Stimulated activated CD8-positive, alpha-beta memory T cell treated with anti-CD3 and anti-CD28 coated beads, Interleukin-2, amount 100 ng/mL, for 1 hour (primary cell): ENCODE measurements around the gene UVRAG.
"Not testable (repeated sequence)": the region's sequence is repeated elsewhere in the genome, so short reads cannot be mapped to it uniquely, and the experiment has no call there.

Experiments
- DNase-seq, 2 donors: peaks; one replicate each; pipeline ENCODE4 v3.0.0-alpha.2; 2020; ENCODE audit warnings: low read depth in 2 of 2

Gene UVRAG

DNA sequence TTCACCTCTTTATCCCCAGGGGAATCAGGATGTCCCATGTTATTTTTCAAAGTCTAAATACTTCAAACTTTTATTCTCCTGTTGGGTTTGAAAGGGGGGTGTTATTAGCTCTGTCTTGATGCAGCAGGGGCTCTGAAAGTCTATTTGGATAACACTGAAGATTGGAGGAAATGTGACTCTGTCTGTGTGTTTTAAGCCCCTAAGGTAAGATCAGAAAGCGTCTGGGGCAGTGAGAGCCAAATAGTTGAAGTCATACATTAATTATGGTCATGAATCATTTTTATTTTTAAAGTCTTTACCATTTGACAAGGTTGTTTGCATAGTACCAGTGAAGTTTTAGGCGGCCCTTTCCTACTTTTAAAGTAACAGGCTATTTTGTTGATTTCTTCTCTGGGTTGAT is 139.0 kb downstream of the UVRAG start:
- no peak for DNase-seq

DNA sequence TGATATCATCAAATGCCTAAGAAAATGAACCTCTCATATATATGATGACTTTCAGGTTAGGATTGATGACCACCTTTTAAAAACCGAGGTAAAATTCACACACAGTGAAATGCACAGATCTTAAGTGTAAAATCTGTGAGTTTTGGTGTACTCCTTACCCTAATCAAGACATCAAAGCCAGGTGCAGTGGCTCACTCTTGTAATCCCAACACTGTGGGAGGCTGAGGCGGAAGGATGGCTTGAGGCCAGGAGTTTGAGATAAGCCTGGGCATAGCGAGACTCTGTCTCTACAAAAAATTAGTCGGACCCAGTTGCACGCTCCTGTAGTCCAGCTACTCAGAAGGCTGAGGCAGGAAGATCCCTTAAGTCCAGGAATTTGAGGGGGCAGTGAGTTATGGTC is 140.4 kb downstream of the UVRAG start:
- no peak for DNase-seq

DNA sequence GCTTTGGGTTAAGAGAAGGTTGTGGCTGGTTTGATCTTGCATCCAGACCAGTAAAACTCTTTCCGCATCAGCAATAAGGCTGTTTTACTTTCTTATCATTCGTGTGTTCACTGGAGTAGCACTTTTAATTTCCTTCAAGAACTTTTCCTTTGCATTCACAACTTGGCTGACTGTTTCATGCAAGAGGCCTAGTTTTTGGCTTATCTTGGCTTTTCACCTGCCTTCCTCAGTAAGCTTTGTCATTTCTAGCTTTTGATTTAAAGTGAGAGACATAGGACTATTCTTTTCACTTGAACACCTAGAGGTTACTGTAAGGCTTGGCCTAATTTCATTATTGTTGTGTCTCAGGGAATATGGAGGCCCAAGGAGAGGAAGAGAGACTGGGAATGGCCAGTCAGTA is 144.5 kb downstream of the UVRAG start:
- DNase-seq: no peak

DNA sequence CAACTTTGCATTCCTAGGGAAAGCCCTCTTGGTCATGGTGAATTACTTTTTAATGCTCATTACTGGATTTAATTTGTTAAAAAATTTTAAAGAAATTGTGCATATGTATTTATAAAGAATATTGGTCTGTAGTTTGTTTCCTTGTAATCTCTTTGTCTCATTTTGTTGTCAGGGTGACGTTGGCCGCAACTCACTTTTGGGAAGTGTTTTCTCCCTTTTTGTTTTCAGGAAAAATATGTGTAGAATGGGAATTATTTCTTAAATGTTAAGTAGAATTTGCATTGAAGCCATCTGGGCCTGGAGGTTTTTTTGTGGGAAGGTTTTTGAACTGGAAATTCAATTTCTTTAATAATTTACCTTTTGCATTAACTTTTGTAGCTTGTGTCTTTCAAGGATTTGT is 149.1 kb downstream of the UVRAG start:
- DNase-seq: no peak

DNA sequence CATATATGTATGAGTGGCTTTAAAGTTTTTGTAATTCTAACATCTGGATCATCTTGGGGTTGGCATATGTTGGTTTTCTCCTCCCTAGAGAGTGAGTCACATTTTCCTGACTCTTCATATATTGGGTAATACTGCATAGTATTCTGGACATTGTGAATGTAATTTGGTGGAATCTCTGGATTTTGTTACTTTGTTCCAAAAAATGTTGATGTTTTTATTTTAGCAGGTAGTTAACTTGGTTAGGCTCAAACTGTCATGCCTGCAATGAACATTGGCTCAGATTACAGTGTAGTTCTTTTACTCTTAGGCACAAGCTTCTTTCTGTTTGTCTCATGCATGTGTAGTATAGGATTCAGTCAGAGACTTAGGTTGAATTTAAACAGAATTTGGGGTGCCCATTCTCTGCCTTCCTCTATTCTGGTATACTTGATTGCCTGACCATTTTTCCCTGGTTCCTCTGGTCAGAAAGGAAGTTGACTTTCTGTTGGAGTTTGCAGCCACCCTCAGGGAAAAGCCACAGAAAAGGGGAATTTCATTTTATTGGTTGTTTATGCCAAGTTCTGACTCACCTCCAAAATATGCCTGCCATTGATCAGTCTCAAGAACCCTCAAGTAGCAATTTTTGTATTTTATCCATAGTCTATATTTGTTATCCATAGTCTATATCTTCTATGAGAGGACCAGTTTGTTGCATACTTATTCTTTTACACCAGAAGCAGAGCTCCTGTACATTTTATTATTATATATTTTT is 151.7 kb downstream of the UVRAG start:
- no peak for DNase-seq

DNA sequence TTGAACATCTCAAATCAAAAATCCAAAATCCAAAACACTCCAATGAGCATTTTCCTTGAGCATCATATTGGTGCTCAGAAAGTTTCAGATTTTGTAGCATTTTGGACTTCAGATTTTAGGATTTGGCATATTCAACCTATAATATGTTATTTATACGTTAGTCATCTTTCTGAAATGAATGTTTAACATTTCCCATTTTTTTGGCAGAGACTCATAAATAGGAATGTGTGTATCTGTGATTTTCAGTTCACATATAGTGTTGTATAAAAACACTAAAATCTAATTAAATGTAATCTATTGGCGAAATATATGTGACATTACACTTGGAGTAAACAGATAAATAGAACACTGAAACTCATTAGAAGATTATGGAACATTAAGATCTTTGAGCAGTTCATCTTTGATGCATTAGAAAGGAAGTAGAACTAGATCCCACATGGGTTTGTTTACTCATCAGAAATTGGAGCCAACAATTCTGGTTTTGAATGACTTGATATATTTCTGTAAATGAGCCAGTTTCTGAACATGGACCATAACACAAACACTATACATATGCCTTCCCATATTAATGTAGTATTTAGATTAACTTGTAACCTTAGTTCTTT is 153.1 kb downstream of the UVRAG start:
- no peak for DNase-seq

DNA sequence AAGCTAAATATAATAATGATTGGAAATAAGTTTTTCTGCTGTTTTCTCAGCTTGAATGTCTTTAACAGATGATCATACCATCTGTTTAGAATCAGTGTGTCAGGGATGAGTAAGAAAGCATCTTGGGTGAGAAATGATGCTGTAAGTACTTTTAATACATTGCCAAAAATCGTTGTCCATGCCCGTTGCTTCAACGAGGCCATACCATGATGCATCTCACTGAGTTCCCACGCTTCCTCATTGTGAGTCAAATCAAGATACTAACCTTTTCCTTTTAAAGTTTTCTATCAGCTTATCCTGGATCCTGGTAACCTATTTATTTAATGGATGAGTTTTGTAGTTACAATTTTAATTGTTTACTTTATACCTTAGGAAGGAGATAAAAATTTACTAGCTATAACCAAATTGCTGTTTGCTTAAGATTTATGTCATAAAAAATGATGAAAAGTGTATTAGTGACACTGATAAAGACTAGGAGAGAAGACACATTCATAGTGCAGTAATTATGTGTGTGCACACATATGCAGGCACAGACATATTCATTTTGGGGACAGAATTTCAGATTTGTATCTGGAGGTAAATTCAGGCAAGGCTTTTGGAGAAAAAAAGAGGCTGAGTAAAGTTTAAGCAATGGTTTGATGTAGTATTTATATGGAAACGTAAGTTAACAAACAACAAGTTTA is 154.8 kb downstream of the UVRAG start:
- DNase-seq: no peak

DNA sequence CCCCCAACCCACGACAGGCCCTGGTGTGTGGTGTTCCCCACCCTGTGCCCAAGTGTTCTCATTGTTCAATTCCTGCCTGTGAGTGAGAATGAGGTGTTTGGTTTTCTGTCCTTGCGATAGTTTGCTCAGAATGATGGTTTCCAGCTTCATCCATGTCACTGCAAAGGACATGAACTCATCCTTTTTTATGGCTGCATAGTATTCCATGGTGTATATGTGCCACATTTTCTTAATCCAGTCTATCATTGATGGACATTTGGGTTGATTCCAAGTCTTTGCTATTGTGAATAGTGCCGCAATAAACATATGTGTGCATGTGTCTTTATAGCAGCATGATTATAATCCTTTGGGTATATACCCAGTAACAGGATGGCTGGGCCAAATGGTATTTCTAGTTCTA is 158.7 kb downstream of the UVRAG start:
- not testable (repeated sequence) for DNase-seq

DNA sequence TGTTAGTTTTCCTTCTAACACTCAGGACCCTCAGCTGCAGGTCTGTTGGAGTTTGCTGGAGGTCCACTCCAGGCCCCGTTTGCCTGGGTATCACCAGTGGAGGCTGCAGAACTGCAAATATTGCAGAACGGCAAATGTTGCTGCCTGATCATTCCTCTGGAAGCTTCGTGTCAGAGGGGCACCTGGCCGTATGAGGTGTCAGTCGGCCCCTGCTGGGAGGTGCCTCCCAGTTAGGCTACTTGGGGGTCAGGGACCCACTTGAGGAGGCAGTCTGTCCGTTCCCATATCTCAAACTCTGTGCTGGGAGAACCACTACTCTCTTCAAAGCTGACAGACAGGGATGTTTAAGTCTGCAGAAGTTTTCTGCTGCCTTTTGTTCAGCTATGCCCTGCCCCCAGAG is 164.1 kb downstream of the UVRAG start:
- not testable (repeated sequence) for DNase-seq

DNA sequence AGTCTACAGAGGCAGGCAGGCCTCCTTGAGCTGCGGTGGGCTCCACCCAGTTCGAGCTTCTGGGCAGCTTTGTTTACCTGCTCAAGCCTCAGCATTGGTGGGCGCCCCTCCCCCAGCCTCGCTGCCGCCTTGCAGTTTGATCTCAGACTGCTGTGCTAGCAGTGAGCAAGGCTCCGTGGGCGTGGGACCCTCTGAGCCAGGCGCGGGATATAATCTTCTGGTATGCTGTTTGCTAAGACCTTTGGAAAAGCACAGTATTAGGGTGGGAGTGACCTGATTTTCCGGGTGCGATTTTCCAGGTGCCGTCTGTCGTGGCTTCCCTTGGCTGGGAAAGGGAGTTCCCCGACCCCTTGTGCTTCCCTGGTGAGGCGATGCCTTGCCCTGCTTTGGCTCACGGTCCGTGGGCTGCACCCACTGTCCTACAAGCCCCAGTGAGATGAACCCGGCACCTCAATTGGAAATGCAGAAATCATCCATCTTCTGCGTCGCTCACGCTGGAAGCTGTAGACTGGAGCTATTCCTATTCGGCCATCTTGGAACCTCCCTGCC is 164.5 kb downstream of the UVRAG start:
- not testable (repeated sequence) for DNase-seq

DNA sequence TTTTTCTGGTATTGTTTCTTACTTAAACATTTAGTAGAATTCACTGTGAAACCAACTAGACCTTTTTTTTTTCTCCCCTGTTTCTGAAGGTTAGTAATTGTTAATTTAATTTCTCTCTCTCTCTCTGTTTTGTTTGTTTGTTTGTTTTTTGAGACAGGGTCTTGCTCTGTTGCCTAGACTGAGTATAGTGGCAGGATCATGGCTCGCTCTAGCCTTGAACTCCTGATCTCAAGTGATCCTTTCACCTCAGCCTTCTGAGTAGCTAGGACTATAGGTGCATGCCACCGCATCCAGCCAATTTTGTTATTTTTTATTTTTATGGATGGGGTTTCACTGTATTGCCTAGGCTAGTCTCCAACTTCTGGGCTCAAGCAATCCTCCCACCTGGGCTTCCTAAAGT is 165.0 kb downstream of the UVRAG start:
- DNase-seq: no peak

DNA sequence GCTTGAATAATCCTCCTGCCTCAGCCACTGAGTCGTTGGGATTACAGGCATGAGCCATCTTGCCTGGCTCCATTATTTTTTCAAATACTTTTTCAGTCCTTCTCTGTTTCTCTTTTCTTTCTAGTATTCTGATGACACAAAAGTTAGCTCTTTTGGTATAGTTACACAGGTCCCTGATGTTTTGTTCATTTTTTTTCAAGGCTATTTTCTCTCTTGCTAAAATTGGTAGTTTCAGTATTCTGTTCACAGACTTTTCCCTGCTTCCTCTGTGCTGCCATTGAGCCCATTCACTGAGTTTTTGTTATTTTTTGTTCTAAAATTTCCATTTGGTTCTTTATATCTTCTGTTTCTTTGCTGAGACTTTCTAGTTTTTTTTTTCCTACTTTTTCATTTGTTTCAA is 166.5 kb downstream of the UVRAG start:
- no peak for DNase-seq

DNA sequence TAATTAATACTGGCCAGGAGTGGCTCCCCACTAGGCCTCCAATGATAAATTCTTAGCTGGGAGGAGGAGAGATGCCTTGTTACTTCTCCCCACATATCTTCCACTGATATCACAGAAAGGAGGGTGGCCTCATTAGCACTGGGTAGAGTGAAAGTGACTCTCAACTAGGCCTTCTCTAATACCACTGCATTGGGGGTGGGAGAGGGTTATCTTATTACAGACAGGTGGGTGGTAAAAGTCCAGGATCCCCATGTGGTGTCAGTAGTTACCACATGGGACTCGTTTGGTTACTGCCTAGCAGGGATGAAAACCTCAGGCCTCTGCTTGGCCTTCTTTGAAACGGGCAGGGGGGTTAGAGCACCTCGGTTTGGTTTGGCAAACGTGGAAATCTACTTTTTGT is 167.3 kb downstream of the UVRAG start:
- DNase-seq: no peak

DNA sequence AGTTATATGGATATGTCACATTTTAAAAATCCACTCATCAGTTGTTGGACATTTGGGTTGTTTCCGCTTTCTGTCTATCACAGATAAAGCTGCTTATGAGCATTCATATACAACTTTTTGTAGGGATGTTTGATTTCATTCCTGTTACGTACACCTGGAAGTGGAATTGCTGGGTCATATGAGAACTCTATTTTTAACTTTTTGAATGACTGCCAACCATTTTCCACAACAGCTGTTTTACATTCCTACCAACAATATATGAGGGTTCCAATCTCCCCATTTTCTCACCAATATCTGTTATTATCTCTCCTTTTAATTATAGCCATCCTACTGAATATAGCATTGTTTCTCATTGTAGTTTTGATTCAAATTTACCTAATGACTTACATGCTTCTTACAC is 172.0 kb downstream of the UVRAG start:
- no peak for DNase-seq

DNA sequence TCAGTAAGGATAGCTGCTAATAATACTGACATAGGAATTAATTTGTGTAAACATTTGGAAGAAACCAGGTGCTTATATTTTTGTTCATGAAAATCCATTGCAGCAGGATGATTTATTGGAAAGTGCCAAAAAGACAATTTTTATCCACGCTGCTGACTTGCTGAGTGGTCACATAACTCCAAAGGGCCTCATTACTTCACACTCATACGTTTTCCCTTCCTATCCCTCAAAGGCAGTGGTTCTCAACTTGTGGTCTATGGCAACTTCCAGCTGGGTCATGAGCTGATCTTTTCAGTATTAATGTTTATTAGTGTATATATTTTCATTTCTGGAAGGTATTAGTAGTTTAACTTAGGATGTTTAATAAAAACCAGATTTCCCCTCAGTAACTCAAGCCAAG is 178.1 kb downstream of the UVRAG start:
- no peak for DNase-seq

DNA sequence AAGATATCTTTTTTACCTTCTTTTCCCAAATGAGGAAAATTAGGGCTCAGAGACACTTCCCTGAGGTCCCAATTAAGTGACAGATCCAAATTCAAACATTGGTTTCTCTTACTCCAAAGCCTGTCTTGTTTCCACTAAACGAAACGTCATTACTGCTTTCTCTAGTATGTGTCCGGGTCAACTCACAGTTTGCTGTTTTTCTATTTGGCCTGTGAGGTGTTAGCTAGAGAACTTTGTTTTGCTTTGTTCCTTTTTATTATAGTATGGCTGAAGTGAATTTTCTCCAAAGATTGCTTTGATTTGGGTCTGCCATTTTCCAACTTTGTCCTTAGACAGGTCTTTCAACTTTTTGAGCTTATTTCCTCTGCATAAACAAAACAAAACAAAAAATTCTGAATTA is 179.6 kb downstream of the UVRAG start:
- DNase-seq: no peak

DNA sequence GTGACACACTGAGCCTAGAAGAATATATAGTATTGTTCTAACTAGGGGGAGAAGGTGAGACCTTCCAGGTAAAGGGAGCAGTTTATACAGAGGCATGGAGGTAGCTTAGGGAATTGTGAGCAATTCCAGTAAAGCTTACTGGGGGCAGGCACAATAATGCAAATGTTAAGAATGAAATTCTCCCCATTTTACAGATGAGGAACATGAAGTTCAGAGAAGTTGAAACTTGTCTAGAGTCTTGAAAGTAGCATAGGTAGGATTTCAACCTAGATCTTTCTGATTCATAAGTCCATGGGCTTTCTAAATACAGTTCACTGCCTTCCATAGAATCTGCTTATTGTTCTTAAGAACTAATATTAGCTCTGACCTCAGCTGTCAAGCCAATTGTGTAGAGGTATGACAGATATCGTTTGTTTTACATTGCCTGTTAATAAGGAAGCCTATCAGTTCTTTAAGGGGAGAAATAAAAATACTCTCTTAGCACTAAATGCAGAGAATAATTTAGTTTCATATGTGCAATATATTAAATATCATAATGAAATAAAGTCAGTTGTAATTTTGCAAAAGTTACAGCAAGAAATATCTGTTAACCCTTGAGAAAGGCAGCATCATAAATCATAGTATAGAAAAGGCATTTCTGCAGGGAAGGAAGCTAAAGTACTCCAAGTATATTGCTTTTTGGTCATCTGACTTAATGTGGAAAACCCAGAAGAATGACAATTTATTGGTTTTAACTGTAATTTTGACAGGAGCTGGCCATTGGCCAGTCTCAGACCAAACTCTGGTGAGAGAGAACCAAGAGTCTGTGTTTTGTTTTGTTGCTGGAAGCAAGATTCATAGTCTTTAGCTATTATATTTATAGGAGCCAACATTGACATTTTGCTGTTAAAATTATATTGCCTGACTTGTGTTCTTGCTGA is 181.8 kb downstream of the UVRAG start:
- no peak for DNase-seq

DNA sequence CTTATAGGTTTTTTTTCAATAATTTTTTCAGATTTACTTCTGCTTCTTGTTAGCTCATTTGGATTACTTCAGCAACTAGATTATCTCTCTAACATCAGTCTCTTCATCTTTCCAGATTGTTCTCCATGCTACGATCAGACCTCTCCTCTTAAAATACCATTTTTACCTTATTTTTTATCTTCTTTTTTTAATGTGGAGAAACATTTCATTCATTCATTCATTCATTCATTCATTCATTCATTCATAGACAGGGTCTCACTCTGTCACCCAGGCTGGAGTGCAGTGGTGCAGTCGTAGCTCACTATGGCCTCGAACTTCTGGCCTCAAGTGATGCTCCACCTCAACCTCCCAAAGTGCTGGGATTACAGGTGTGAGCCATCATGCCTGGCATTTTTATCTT is 189.4 kb downstream of the UVRAG start:
- DNase-seq: no peak

DNA sequence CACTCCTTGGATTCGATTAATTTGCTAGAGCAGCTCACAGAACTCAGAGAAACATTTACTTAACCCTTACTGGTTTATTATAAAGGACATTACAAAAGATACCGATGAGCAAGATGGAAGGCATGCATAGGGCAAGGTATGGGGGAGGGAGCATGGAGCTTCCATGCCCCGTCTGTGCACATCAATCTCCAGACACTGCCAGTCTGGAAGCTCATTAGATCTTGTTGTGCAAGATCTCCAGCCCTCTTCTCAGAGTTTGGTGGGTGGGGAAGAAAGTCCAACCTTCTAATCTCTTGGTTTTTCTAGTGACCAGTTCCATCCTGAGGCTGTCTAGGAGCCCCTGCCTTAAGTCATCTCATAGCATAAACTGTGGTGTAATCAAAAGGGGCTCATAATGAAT is 190.7 kb downstream of the UVRAG start:
- DNase-seq: no peak

DNA sequence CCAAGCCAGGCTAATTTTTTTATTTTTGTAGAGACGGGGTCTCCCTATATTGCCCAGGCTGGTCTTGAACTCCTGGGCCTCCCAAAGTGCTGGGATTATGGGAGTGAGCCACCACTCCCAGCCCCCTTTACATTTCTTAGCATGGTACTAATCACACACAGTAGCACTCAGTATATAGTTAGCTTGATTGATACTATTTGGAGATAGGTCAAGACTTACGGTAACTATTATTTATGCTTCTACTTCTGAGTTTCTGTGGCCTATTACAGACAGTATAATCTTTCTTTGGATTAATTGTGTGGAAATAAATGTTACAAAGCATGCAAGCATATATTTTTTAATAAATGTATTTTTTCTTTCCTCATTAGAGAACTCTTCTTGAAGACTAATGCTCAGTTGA is 192.2 kb downstream of the UVRAG start:
- no peak for DNase-seq

DNA sequence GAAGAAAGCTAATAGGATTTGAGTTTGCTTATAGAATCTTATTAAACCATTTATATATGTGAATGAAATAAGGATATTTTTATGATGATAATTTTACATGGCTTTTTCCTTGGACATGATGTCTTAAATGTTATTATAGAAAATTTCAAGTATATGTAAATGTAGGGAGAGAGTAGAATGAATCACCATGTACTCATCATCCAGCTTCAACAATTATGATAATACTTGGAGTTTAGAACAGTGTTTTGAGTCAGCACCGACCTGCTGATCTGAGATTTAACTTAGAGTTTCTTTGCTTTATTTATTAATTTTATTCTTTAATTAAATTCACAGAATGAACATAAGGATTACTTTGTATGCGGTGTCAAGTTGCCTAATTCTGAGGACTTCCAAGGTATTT is 193.5 kb downstream of the UVRAG start:
- no peak for DNase-seq

DNA sequence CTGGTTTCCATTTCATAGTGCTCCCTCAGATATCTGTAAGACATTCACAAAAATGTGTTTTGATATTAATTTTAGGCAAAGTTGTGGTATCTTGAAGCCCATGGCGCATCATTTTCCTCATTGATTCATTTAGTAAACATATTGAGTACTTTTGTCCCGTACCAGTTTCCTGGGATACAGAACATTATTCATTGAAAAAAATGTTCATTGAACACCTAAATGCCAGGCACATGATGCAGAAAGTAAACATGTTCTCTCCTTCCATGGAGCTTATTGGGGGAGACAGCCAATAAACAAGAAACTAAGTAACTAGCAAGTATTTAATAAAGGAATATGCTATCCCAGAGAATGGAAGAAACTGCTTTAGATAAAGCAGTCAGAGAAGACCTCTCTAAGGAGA is 195.0 kb downstream of the UVRAG start:
- no peak for DNase-seq
